Transverse colon (tissue), 4 donors: Measurements from ENCODE around the gene BPIFB2. TPM values are rescaled to one million over a fixed set of nuclear protein-coding genes. Genes with fewer than 3 reads are reported as not detected.

Experiments used
- DNase-seq: peaks from one replicate; pipeline ENCODE4 v3.0.0-alpha.2; 2019
- H3K27ac ChIP-seq, 4 donors: fragments of 200-600 bp; sonication (generic); 2 replicates each; pipeline ENCODE4 v1.5.1; 2016 to 2018; ENCODE audit warnings: inconsistent platforms in 4 of 4
- H3K27me3 ChIP-seq: fragments of 200-600 bp; sonication (generic); 2 replicates; pipeline ENCODE4 v1.5.1; 2017; ENCODE audit warnings: inconsistent platforms
- H3K36me3 ChIP-seq, 4 donors: fragments of 200-600 bp; sonication (generic); 2 replicates each; pipeline ENCODE4 v1.5.1; 2017 to 2019; ENCODE audit warnings: inconsistent platforms in 4 of 4
- H3K4me1 ChIP-seq, 4 donors: fragments of 200-600 bp; sonication (generic); 2 replicates each; pipeline ENCODE4 v1.5.1; 2017 to 2020; ENCODE audit warnings: inconsistent platforms in 4 of 4
- H3K4me3 ChIP-seq, 4 donors: fragments of 200-600 bp; sonication (generic); 1 replicate in 1 of 4; 2 replicates in 3 of 4; pipeline versions ENCODE4 v1.5.1 to v1.6.1; 2017 to 2019; ENCODE audit warnings: inconsistent platforms in 4 of 4
- H3K9me3 ChIP-seq, 2 donors: fragments of 200-600 bp; sonication (generic); 2 replicates each; pipeline ENCODE4 v1.5.1; 2017 to 2019; ENCODE audit warnings: inconsistent platforms in 2 of 2
- EP300 ChIP-seq: sonication (generic); formaldehyde crosslinking; IDR thresholded peaks from one replicate; pipeline ENCODE4 v1.6.1; 2017; ENCODE audit warnings: antibody characterized with exemption, low read depth
- POLR2A ChIP-seq: fragments of 450-650 bp; IDR thresholded peaks from one replicate; pipeline ENCODE4 v1.6.1; 2016; ENCODE audit warnings: antibody characterized with exemption, mild to moderate bottlenecking, moderate library complexity
- POLR2AphosphoS5 ChIP-seq, 3 donors: sonication (generic); formaldehyde crosslinking; IDR thresholded peaks; one replicate each; pipeline ENCODE4 v1.6.1; 2016; ENCODE audit warnings: antibody characterized with exemption in 3 of 3
- WGBS, 2 donors: methylation state at CpG; one replicate each; pipeline ENCODE4 v1.1.5; 2018; ENCODE audit warnings: low coverage in 1 of 2; 5-methylcytosine and 5-hydroxymethylcytosine counted together
- in situ Hi-C, 4 donors: fragments of 200-750 bp; cut with MboI; loops; one replicate each; pipeline versions ENCODE4 v1.15.0 to v1.15.1; 2017; ENCODE audit warnings: low sequenced_read_pairs in 3 of 4, low pct_ligation_motif_present in 1 of 4, low pct_unique_long_range_greater_than_20kb in 1 of 4
- intact Hi-C: fragments of 100-400 bp; cut with DNase I; formaldehyde crosslinking; loops from one replicate; pipeline ENCODE4 v1.15.1; 2023; ENCODE audit warnings: low total_unique reads
- total RNA-seq, 4 donors: library from RNA; depleted of rRNA; stranded (reverse); fragments of >200 nt; gene quantifications; one replicate each; pipeline ENCODE4 v1.1.0, GENCODE V29; 2016
- TF ChIP-seq, protein P1 (sequence below), 5 experiments: fragments of 200-600 bp in 3 of 5; fragments of 450-650 bp in 2 of 5; sonication (generic) in 3 of 5; IDR thresholded peaks; 1 replicate in 2 of 5; 2 replicates in 3 of 5; pipeline ENCODE4 v1.5.1; 2016 to 2017; ENCODE audit warnings: antibody characterized with exemption in 5 of 5, inconsistent platforms in 3 of 5, mild to moderate bottlenecking in 2 of 5, moderate library complexity in 1 of 5

Gene BPIFB2
- total RNA-seq, 4 donors from 2014 or later, result not detected

DNA sequence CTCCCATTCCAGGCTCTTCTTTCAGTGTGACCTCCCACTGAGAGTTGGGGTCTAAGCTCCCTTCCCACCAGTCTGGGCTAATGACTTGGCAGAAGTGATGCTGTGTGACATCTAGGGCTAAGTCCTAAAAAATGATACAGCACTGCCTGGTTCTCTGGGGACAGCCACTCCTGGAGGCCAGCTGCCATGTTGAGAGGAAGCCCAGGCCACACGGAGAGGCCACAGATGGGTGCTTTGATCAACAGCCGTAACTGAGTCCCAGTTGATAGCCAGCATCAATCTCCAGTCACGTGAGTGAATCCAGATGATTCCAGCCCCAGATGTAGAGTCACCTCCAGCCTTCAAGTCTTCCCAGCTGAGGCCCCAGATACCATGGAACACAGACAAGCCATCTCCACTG, 17.1 kb upstream of the BPIFB2 start:
- Histone ChIP-seq H3K27ac (no peak overlapping the region), H3K4me3 (no peak overlapping the region), H3K9me3 (no peaks in the 10 kb centered on the region), H3K27me3 (no peaks in the 10 kb centered on the region), H3K4me1 (no peaks in the 10 kb centered on the region), H3K36me3 (no peaks in the 10 kb centered on the region)
- intact Hi-C loops, result no loop called here
- no peak for DNase-seq
- in situ Hi-C loops, result no loop called here
- TF ChIP-seq POLR2A (no peak), POLR2AphosphoS5 (IDR thresholded peaks at IDR 0.05) (no peak), EP300 (no peak)
- TF ChIP-seq, protein P1, sequence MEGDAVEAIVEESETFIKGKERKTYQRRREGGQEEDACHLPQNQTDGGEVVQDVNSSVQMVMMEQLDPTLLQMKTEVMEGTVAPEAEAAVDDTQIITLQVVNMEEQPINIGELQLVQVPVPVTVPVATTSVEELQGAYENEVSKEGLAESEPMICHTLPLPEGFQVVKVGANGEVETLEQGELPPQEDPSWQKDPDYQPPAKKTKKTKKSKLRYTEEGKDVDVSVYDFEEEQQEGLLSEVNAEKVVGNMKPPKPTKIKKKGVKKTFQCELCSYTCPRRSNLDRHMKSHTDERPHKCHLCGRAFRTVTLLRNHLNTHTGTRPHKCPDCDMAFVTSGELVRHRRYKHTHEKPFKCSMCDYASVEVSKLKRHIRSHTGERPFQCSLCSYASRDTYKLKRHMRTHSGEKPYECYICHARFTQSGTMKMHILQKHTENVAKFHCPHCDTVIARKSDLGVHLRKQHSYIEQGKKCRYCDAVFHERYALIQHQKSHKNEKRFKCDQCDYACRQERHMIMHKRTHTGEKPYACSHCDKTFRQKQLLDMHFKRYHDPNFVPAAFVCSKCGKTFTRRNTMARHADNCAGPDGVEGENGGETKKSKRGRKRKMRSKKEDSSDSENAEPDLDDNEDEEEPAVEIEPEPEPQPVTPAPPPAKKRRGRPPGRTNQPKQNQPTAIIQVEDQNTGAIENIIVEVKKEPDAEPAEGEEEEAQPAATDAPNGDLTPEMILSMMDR (IDR thresholded peaks at IDR 0.05), result no peak
- 83% methylated on average over 3 of the region's 3 CpGs; no CpG with 5 or more reads in 1 of the 2 donors for WGBS, 2 donors

DNA sequence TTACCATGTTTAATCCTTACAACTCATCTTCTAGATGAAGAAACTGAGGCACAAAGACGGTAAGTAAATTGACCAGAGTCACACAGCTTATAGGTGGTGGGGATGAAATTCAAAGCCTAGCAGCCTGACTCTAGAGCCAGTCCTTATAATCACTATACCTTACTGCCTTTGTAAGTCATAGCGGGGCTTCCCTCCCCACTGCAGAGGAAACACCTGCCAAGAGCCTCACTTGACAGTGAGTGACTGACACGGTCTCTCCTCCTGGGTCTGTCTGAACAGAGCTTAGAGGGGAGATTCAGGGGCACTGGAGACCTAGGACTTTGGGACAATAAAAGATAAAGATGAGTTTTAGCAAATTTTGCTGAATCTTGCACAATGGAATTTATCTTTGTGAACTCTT, 16.1 kb upstream of the BPIFB2 start:
- no peaks in the 10 kb centered on the region for H3K4me1 ChIP-seq
- H3K9me3 ChIP-seq, result no peaks in the 10 kb centered on the region
- no peak overlapping the region for H3K4me3 ChIP-seq
- no peaks in the 10 kb centered on the region for H3K27me3 ChIP-seq
- H3K27ac ChIP-seq, result no peak overlapping the region
- intact Hi-C loops (no loop called here), in situ Hi-C loops (no loop called here)
- WGBS, 2 donors, result 51% methylated on average over 3 of the region's 3 CpGs; no CpG with 5 or more reads in 1 of the 2 donors
- no peaks in the 10 kb centered on the region for H3K36me3 ChIP-seq
- TF ChIP-seq POLR2AphosphoS5 (IDR thresholded peaks at IDR 0.05) (no peak), EP300 (no peak), POLR2A (no peak)
- TF ChIP-seq, protein P1 (IDR thresholded peaks at IDR 0.05), result no peak
- no peak for DNase-seq

DNA sequence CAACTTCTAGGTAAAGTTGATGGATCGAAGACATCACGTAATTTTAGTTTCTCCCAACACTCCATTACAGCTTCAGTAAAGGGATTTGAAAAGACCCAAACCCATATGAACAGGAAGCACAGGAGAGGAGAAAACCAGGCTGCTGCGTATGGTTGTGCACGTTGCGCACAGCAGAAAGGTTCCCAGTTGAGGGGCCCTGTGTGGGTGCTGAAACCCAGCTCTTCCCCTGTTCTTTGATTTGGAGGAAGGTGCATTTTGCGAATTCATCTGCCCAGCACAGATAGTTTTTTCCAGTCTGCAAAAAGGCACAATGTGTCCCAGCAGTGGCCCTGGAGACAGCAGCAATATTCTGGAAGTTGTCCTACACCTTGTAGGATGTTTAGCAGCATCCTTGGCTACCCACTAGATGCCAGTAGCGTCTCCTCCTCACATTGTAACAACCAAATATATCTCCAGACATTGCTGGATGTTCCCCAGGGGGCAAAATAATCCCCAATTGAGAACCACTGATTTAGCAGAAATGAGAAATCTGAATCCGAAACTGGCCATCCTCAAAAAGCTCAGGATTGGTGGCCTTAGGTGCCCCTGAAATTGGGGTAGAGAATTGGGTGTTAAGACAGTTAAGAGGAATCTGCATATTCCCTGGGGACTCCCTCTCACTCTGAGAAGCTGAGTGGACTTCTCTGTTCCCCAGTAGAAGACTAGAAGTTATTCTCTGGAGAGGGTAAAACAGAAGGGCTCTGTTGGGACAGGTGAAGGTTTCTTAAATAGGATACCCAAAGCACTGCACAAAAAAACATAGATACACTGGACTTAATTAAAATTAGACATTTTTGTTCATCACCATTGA, 15.5 kb upstream of the BPIFB2 start:
- H3K9me3 ChIP-seq, result no peaks in the 10 kb centered on the region
- DNase-seq, result no peak
- in situ Hi-C loops (no loop called here), intact Hi-C loops (no loop called here)
- H3K27me3 ChIP-seq, result no peaks in the 10 kb centered on the region
- no peak overlapping the region for H3K4me3 ChIP-seq
- H3K4me1 ChIP-seq, result no peaks in the 10 kb centered on the region
- TF ChIP-seq POLR2A, result no peak
- no peak for TF ChIP-seq POLR2AphosphoS5 (IDR thresholded peaks at IDR 0.05)
- TF ChIP-seq, protein P1 (IDR thresholded peaks at IDR 0.05), result no peak
- TF ChIP-seq EP300, result no peak
- no peak overlapping the region for H3K27ac ChIP-seq
- WGBS, 2 donors, result 73 to 74% methylated on average over 7 to 8 of the region's 8 CpGs
- H3K36me3 ChIP-seq, result no peaks in the 10 kb centered on the region

DNA sequence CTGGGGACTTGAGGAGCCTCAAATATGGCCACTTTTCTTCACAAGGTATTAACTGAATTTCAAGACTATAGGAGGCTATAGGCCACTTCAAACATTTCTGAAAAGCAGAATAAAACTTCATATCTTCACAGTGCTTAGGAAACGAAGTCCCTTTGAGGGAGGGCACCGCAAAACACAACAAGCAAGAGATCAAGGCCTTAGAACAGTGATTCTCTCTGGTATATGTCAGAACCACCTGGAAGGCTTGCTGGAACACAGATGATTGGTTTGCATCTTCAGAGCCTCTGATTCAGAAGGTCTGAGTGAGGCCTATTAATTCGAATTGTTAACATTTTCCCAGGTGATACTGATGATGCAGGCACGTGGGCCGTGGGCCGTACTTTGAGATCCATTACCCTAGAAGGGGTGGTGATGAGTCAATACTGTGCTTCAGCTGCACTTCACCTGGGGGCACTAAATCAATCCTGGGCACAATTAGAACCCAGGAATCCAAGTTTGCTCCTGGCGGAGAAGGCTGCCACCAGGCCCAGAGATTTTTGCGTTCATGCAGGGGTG, 13.9 kb upstream of the BPIFB2 start:
- in situ Hi-C loops, result no loop called here
- Histone ChIP-seq H3K27me3 (no peaks in the 10 kb centered on the region), H3K4me3 (no peak overlapping the region), H3K27ac (no peak overlapping the region), H3K36me3 (no peaks in the 10 kb centered on the region), H3K4me1 (no peaks in the 10 kb centered on the region), H3K9me3 (no peaks in the 10 kb centered on the region)
- intact Hi-C loops, result no loop called here
- 60 to 81% methylated on average over 2 to 8 of the region's 8 CpGs for WGBS, 2 donors
- no peak for DNase-seq
- TF ChIP-seq POLR2AphosphoS5 (IDR thresholded peaks at IDR 0.05), result no peak
- no peak for TF ChIP-seq POLR2A
- no peak for TF ChIP-seq EP300
- TF ChIP-seq, protein P1 (IDR thresholded peaks at IDR 0.05), result no peak
